A673 (cell line): Measurements from ENCODE around the gene LIPI. TPM values are rescaled to one million over a fixed set of nuclear protein-coding genes. Genes with fewer than 3 reads are reported as not detected.
A peak's percentile ranks its signal among the peaks of the same experiment; 100 is the strongest.

Experiments
- BruUV-seq: library from RNA; stranded (reverse); fragments of 400-500 nt; replicated peaks from 2 replicates; lab custom pipeline; 2021; lab: Mats Ljungman, UMichigan
- CTCF ChIA-PET: fragments of 300-600 bp; sonication (Branson Sonifier 250); formaldehyde crosslinking; loops from one replicate; lab custom pipeline; 2022; ENCODE audit warnings: antibody characterized with exemption; lab: Charles Lee
- POLR2A ChIA-PET: fragments of 300-600 bp; sonication (Branson Sonifier 250); formaldehyde crosslinking; loops from one replicate; lab custom pipeline; 2022; ENCODE audit warnings: antibody characterized with exemption; ENCODE audit not compliant: low non-redundant PET; lab: Charles Lee
- DNase-seq: peaks from one replicate; pipeline ENCODE4 v3.0.0-alpha.2; 2015; ENCODE audit warnings: low spot score
- H3K27ac ChIP-seq: fragments of 200-600 bp; sonication (generic); 2 replicates; pipeline ENCODE4 v1.5.1; 2016; ENCODE audit warnings: mixed run types, low read depth, mild to moderate bottlenecking, mixed read lengths, antibody characterized with exemption, low read length; ENCODE audit not compliant: poor library complexity, severe bottlenecking
- H3K27me3 ChIP-seq: fragments of 200-600 bp; sonication (generic); replicated peaks from 2 replicates; pipeline ENCODE4 v1.6.1; 2017; ENCODE audit warnings: mixed run types, low read depth, mild to moderate bottlenecking, mixed read lengths, antibody characterized with exemption, low read length; ENCODE audit not compliant: insufficient read depth, poor library complexity
- H3K36me3 ChIP-seq: fragments of 200-600 bp; sonication (generic); 2 replicates; pipeline ENCODE4 v1.6.1; 2016; ENCODE audit warnings: mixed run types, mild to moderate bottlenecking, mixed read lengths, antibody characterized with exemption, low read length; ENCODE audit not compliant: insufficient read depth, poor library complexity, severe bottlenecking
- H3K4me1 ChIP-seq: fragments of 200-600 bp; sonication (generic); 2 replicates; pipeline ENCODE4 v1.6.1; 2017; ENCODE audit warnings: mixed run types, mild to moderate bottlenecking, mixed read lengths, antibody characterized with exemption, low read length; ENCODE audit not compliant: insufficient read depth, poor library complexity, severe bottlenecking
- H3K4me3 ChIP-seq: fragments of 200-600 bp; sonication (generic); 2 replicates; pipeline ENCODE4 v1.5.1; 2016; ENCODE audit warnings: low read depth, mixed run types, mild to moderate bottlenecking, mixed read lengths, low read length; ENCODE audit not compliant: poor library complexity, severe bottlenecking
- H3K9me3 ChIP-seq: fragments of 200-600 bp; sonication (generic); 2 replicates; pipeline ENCODE4 v1.6.1; 2016; ENCODE audit warnings: mixed run types, low read depth, mild to moderate bottlenecking, mixed read lengths, antibody characterized with exemption, low read length; ENCODE audit not compliant: poor library complexity, severe bottlenecking
- EZH2 ChIP-seq: fragments of 200-600 bp; sonication (generic); IDR thresholded peaks from 2 replicates; pipeline ENCODE4 v1.6.1; 2017; ENCODE audit warnings: borderline replicate concordance, low read depth, mild to moderate bottlenecking, mixed read lengths, antibody characterized with exemption, low read length; ENCODE audit not compliant: poor library complexity, severe bottlenecking
- intact Hi-C: fragments of 100-400 bp; cut with micrococcal nuclease; formaldehyde crosslinking; loops from one replicate; pipeline ENCODE4 v1.10.0; 2022; ENCODE audit not compliant: unreplicated experiment
- total RNA-seq: library from RNA; stranded (reverse); gene quantifications from 2 replicates; pipeline ENCODE4 v1.2.3, GENCODE V29; 2021
- TF ChIP-seq, protein P1 (sequence below): fragments of 300-800, 200-600 bp; sonication (generic); conservative IDR thresholded peaks from 2 replicates; pipeline ENCODE4 v1.5.1; 2017; ENCODE audit warnings: low read depth, mild to moderate bottlenecking, antibody characterized with exemption, low read length, moderate library complexity, mixed read lengths

Gene LIPI
- total RNA-seq, 1 experiment from 2014 or later, result 138 TPM

DNA sequence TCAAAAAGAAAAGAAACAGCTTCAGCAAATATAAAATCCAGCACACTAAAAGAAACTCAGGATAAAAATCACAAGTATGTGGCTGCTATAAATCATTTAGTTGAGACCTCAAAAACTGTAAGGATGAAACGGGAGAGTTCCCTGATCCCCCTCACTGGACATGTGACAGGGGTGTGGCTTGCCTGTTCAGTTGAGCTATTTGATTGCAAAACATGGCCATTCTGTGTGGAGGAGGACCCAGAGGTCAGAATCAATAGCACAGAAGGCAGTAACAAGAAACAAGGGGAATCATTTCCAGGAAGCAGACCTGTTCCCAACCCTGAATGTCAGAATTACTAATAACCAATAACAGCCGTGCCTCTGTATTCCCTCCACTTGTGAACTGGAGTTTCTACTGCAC, 33.1 kb upstream of the LIPI start:
- Histone ChIP-seq H3K9me3 (no peaks in the 10 kb centered on the region), H3K4me3 (no peak overlapping the region), H3K36me3 (no peaks in the 10 kb centered on the region), H3K4me1 (peaks cover 28% of the 10 kb centered on the region), H3K27me3 (no peaks in the 10 kb centered on the region), H3K27ac (no peak overlapping the region)
- intact Hi-C loops, result no loop called here
- ChIA-PET POLR2A (no interaction called here), CTCF (interaction anchor here (0.5 kb wide), 1 partner anchor 683 kb away, joined by 4 read pairs; no protein-coding TSS in a partner anchor)
- peak; percentile 43 for DNase-seq
- BruUV-seq, result no TSS peak
- TF ChIP-seq, protein P1, sequence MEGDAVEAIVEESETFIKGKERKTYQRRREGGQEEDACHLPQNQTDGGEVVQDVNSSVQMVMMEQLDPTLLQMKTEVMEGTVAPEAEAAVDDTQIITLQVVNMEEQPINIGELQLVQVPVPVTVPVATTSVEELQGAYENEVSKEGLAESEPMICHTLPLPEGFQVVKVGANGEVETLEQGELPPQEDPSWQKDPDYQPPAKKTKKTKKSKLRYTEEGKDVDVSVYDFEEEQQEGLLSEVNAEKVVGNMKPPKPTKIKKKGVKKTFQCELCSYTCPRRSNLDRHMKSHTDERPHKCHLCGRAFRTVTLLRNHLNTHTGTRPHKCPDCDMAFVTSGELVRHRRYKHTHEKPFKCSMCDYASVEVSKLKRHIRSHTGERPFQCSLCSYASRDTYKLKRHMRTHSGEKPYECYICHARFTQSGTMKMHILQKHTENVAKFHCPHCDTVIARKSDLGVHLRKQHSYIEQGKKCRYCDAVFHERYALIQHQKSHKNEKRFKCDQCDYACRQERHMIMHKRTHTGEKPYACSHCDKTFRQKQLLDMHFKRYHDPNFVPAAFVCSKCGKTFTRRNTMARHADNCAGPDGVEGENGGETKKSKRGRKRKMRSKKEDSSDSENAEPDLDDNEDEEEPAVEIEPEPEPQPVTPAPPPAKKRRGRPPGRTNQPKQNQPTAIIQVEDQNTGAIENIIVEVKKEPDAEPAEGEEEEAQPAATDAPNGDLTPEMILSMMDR, result no peak
- TF ChIP-seq EZH2, result no peak

DNA sequence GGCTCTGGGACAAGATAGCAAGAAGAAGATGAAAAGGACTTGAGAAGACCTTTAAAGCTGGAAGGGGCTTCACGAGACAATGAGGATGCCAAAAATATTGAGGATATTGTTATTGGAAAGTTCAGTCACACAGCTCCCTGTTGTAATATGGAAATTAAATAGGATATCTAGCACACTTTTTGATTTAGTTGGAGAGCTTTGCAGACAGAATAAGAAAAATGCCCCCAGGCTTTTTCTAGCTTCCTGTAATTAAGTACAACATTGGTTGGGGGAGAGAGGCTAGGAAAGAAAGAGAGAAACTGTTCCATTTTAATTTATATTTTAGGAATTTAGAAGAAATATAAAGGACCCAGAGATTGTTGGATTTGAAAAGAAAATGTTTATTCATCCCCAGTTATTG, 32.7 kb upstream of the LIPI start:
- ChIA-PET POLR2A (no interaction called here), CTCF (no interaction called here)
- no peaks in the 10 kb centered on the region for H3K36me3 ChIP-seq
- BruUV-seq, result no TSS peak
- H3K27ac ChIP-seq, result no peak overlapping the region
- peak; percentile 54 for DNase-seq
- intact Hi-C loops, result no loop called here
- no peak overlapping the region for H3K4me3 ChIP-seq
- TF ChIP-seq EZH2, result no peak
- TF ChIP-seq, protein P1, result no peak
- no peaks in the 10 kb centered on the region for H3K9me3 ChIP-seq
- no peaks in the 10 kb centered on the region for H3K27me3 ChIP-seq
- H3K4me1 ChIP-seq, result peaks cover 32% of the 10 kb centered on the region

DNA sequence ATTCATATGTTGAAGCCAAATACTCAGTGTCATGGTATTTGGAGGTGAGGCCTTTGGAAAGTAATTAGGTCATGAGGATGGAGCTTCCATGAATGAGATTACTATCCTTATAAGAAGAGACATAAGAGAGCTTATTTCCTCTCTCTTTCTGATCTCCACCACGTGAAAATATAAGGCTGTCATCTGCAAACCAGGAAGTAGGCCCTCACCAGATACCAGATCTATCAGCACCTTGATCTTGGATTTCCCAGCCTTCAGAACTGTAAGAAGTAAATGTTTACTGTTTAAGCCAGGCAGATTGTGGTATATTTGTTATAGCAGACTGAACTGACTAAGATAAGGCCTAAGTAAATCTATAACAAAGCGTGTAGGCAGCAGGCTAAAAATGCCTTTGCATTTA, 30.5 kb upstream of the LIPI start:
- H3K36me3 ChIP-seq, result no peaks in the 10 kb centered on the region
- no TSS peak for BruUV-seq
- H3K27ac ChIP-seq, result no peak overlapping the region
- H3K27me3 ChIP-seq, result no peaks in the 10 kb centered on the region
- no peak overlapping the region for H3K4me3 ChIP-seq
- TF ChIP-seq EZH2, result no peak
- TF ChIP-seq, protein P1, result no peak
- POLR2A ChIA-PET, result no interaction called here
- intact Hi-C loops, result no loop called here
- CTCF ChIA-PET, result no interaction called here
- H3K4me1 ChIP-seq, result peaks cover 38% of the 10 kb centered on the region
- DNase-seq, result no peak
- H3K9me3 ChIP-seq, result no peaks in the 10 kb centered on the region
